Nucleus accumbens (tissue), 56 donors: ENCODE data around the gene SLC17A2.

Experiments
- DNase-seq, 56 donors: peaks; one replicate each; lab custom pipeline; 2025; lab: John Stamatoyannopoulos, UW

SLC17A2 gene

GRCh38 chr6:25888626-25889025, 41.9 kb downstream of the SLC17A2 start:
- DNase-seq, result no peak

GRCh38 chr6:25886066-25886465, 44.4 kb downstream of the SLC17A2 start:
- DNase-seq, result no peak

DNA sequence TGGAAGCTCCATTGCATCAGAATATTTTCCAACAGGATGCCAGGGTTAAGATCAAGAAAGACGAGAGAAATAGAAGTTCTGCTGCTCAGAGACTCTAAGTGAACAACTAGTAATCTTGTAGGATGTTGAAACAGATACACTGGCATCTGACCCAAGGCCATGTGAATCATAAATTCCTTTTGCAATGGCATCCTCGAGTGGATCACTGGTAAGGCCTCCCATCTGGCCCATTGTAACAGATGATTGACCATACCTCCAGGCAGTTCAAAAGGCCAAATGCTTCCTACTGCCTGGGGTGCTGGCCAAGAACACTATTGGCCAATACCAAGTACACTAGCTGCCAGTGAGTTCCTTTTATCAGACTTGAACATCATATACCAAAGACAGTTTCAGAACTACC, 46.5 kb downstream of the SLC17A2 start:
- DNase-seq, result no peak

GRCh38 chr6:25883536-25883935, 47.0 kb downstream of the SLC17A2 start:
- DNase-seq, result no peak

DNA sequence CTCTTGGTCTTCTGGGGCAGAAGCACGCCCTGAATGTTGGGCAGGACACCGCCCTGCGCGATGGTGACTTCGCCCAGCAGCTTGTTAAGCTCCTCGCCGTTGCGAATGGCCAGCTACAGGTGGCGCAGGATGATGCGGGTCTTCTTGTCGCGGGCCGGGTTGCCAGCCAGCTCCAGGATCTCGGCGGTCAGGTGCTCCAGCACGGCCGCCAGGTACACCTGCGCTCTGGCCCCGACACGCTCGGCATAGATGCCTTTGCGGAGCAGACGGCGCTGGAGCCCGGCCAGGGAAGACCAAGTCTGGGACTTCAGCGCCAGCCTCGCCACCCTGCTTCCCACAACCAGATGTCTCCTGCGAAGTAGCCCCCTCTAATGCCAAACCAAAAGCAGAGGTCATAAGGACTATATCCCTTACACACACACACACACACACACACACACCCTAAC, 48.4 kb downstream of the SLC17A2 start:
- DNase-seq, result no peak

DNA sequence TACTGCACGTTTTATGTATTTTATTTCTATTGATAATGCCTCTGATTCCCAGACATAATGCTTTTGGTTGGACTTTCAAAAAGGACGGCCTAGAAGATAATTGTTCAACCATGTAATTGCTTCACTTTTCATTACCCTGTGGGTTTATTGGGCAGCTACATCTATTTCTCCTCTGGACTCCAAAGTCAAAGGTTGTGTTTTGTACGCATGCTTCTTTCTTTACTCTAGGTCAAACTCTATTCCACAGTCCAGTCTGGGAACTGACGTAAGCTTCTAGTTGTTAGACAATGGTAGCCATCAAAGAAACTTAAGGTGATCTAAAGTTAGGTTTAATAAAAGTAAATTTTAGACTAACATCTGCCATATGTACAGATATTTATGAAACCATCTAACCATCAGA, 49.9 kb downstream of the SLC17A2 start:
- DNase-seq, result no peak

DNA sequence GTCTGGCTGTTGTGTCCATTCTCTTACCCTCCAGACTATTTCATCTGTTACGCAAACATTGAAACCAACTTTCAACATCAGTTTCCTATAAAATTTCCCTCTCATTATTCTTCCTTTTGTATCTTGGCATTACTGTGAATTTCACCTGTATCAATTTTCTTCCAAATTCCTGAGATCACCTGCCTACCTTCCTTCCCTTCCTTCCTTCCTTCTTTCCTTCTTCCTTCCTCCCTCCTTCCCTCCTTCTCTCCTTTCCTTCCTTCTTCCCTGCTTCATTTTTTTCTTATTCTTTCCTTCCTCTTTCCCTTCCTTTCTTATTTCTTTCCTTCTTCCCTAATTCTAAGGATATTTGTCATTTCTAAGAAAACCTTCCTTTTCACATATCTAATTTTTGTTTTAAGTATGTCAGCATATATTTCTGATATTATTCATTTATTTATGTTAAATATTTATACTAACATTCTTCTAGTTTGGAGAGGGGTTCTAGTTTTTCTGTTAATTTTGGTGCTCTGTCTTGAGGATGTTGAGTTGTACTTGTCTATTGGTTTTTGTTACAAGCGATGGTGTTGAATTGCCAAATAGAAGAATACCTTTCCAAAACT, 51.7 kb downstream of the SLC17A2 start:
- DNase-seq, result no peak

DNA sequence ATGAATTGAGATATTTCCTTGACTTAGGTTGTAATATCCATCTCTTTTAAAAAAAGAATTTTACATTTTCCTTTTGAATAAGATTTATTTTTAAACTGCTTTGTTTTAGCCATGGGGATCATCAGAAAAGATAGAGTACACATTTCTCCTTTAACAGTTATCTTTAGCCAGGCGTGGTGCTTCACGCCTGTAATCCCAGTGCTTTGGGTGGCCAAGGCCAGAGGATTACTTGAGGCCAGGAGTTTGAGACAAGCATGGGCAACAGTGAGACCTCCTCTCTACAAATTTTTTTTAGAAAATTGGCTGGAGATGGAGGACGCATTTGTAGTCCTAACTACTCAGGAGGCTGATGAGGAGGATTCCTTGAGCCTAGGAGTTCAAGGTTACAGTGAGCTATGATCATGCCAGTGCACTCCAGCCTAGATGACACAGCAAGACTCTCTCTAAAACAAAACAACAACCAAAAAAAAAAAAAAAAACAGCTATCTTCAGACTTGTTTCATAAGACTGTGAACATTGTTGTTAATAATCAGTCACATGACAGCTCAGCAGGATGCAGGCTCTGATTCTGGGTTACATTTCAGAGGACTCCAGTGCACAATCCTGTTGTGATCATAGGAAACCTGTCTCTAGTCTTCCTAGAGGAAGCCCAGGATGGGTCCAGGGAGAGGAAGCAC, 54.4 kb downstream of the SLC17A2 start:
- DNase-seq, result no peak

DNA sequence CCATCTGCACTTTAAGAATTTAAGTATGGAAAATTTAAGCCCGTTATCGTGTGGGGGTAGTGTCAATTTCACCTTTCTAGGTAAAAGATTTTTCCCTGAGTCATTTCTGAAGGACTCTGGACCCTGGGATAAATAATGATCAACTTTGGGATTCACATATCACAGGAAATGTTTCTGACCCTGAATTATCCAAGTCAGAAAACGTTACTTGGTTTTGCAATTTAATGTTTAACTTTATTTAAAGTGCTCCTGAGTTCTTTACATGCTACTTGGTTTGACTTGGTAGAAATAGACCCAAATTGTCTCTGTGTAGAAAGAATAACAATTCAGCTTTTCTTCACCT, 55.0 kb downstream of the SLC17A2 start:
- no peak for DNase-seq

- DNase-seq, result no peak
Observed at GRCh38 chr6:25874822-25875562, 55.5 kb downstream of the SLC17A2 start.

DNA sequence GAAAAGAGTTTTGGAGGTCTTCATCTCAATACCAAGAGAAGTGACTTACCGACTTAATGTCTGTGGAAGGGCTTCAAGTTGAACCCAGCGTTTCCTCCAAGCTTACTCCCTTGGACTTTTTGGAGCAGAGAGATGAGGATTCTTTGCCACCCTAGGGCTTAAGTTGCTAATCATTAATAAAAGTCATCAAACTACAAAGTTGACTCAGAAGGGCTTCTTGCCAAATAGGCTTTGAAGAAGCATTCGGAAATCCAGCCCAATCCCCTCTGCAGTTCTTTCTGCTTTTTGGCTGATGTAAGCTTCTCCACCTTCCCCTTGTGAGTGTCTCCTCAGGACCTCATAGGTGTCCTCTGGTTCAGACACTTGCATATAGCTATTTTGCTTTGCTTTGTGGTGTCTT, 56.4 kb downstream of the SLC17A2 start, which contains the start of gene SLC17A3:
Gene SLC17A3 (minus strand): TSS at position 126 of the 400 bp plus-strand sequence. CDS start 5,856 bp downstream, outside the sequence.
- DNase-seq, result no peak

DNA sequence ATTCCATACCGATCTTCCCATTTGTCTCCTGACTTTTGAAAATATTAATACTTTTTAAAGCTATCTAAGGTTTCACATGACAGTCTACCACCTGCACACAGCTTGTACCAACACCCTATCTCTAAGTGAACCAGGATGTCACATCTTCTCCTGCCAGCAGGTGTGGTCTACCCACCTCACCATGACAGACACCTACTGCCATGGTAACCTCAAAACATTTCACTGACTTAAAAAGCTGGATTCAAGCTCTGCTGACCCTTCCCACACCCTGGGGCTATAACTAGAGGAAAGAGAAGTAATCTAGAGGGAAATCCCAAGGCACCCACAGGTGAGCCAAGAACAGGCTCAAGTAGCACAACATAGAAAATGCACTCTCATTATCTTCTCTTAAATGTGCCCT, 57.7 kb downstream of the SLC17A2 start:
- no peak for DNase-seq

DNA sequence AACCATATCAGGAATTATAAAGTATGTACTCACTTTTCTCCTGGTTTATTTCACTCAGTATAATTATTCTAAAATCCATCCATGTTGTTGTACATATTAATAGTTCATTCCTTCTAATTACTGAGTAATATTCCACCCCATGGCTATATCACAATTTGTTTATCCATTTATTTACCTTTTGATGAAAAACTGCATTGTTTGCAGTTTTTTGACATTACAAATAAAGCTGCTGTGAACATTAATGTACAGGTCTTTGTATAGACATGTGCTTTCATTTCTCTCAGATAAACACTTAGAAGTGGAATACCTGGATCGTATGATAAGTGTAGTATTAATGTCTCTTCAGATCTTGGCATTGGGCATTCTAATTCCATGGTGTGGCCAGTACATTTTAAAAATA, 60.7 kb downstream of the SLC17A2 start:
- DNase-seq, result no peak

- DNase-seq, result no peak
Observed at GRCh38 chr6:25868436-25869183, 61.9 kb downstream of the SLC17A2 start.

DNA sequence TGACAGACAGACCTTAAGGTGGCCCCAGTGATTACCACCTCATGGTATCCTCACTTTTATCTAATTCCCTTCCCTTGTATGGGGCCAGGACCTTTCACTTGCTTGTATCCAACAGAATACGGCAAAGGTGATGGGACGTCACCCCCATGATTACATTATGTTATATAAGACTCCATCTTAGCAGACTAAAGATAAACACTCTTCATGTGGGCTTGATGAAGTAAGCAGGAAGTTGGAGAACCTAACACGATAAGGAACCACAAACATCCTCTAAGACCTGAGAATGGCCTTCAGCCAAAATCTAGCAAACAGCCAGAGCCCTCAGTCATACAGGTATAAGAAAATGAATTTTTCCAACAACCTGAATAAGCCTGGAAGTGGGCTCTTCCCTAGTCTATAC, 64.5 kb downstream of the SLC17A2 start:
- no peak for DNase-seq

DNA sequence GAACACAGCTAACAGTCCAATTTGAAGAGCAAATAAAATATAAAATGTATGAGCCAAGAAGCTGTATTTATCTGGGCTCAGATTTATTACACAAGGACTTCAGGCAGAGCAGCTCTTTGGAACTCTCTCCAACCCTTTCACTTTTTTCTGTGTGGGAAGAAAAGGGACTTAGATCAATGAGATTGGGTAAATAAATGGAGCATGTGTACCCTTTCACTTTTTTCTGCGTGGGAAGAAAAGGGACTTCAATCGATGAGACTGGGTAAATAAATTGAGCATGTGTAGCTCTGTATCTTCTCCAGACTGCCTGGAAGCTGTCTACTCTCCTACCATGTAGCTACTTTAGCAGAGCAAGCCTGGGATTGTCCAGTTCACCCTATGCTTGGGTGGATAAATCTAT, 67.1 kb downstream of the SLC17A2 start:
- DNase-seq, result no peak
